GM18511 (cell line): ENCODE measurements around the gene CEP112.
"Not testable (repeated sequence)": the region's sequence is repeated elsewhere in the genome, so short reads cannot be mapped to it uniquely, and the experiment has no call there.

Source experiments
- ATAC-seq: cut with Tn5 transposase; IDR thresholded peaks from one replicate; pipeline ENCODE4 v1.9.1; 2021; ENCODE audit warnings: mild to moderate bottlenecking, moderate library complexity; ENCODE audit not compliant: unreplicated experiment

The CEP112 gene

DNA sequence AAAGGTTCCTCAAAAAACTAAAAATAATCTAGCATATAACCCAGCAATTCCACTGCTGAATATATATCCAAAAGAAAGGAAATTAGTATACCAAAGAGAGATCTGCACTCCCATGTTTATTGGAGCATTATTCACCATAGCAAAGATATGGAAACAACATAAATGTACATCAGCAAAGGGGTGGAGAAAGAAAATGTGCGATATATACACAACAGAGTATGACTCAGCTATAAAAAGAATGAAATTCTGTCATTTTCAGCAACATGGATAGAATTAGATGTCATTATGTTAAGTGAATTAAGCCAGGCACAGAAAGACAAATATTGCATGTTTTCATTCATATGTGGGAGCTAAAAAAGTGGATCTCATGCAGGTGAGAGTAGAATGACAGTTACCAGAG, 350.8 kb downstream of the CEP112 start:
- no peak for ATAC-seq

- not testable (repeated sequence) for ATAC-seq
Observed at GRCh38 chr17:65837232-65837631, 354.7 kb downstream of the CEP112 start.

GRCh38 chr17:65833214-65833613, 358.7 kb downstream of the CEP112 start:
- no peak for ATAC-seq

DNA sequence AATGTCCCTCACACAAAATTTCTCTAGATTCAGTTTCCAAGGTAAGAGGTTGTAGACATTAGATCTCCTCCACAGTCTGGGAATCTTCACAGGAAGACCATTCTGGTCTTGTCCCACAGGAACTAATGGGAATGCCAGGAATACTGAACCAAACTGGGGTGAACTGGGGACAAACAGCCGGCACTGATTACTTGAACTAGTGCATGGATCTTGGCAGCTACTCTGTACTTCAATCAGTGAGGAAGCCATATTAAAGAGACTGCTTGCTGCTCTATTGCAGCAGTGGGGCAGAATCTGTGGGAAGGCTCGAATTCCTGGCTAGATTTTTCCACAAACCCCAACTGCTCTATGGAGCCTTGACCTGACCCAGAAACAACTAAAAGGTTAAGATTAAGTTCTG, 361.6 kb downstream of the CEP112 start:
- no peak for ATAC-seq

- not testable (repeated sequence) for ATAC-seq
Observed at GRCh38 chr17:65826577-65826976, 365.4 kb downstream of the CEP112 start.

DNA sequence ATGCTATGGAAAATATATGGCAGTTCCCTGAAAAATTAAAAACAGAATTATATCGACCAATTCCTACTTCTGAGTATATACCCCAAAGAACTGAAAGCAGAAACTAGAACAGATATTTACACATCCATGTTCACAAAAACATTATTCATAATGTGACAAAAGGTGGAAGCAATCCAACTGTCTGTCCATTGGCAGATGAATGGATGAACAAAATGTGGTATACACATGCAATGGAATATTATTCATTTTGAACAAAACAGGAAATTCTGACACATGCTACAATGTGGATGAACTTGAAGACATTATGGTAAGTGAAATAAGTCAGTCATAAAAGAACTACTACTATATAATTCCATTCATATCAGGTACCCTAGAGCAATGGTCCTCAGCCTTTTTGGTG, 367.0 kb downstream of the CEP112 start:
- no peak for ATAC-seq

DNA sequence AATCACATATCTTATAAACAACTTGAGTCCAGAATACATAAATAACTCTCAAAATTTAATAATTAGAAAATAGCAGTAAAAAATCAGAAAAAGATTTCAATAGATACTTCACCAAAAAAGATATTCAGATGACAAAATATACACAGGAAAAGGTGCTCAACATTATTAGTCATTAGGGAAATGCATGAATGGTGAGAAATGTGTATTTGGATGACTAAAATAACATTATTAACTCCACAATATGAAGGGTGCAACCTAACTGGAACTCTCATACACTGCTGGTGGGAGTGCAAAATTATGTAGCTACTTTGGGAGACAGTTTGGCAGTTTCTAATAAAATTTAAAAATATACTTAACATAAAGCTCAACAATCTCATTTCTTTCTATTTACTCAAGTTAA, 368.2 kb downstream of the CEP112 start:
- no peak for ATAC-seq

DNA sequence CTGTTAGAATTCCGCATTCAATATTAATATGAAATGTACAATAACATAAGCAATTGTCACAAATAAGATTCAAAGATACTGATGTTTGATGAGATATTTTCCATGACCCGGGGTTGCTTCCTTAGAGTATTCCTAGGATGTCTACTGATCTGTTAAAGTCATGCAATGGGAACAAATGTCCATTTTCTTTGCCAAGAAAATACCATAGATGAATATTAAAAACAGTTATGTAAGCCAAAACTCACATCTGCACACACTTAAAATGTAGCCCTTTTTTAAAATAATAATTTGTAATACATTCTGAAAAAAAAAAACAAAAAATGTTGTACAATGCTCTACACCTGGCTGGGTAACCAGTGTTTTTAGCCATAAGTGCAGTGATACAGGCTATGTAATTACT, 371.1 kb downstream of the CEP112 start:
- no peak for ATAC-seq

DNA sequence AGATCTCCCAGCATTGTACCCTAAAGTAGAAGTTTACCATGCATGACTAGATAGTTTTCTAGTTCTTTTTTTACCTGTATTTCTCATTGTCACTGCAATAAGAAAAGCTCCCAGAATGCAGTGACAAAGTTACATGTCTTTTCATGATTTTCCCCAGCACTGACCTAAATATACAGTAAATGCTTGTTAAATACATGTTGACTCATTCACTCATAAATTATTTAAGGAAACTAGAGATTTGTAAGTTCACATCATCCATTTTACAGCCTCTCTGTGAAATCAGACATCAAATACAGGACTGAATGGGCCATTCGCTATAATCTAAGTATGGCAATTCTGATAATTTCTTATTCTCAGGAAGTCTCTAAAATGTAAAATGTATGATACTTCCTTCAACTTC, 371.6 kb downstream of the CEP112 start:
- no peak for ATAC-seq

- ATAC-seq, result no peak
Observed at GRCh38 chr17:65819810-65820209, 372.1 kb downstream of the CEP112 start.

- no peak for ATAC-seq
Observed at GRCh38 chr17:65817951-65818350, 374.0 kb downstream of the CEP112 start.

DNA sequence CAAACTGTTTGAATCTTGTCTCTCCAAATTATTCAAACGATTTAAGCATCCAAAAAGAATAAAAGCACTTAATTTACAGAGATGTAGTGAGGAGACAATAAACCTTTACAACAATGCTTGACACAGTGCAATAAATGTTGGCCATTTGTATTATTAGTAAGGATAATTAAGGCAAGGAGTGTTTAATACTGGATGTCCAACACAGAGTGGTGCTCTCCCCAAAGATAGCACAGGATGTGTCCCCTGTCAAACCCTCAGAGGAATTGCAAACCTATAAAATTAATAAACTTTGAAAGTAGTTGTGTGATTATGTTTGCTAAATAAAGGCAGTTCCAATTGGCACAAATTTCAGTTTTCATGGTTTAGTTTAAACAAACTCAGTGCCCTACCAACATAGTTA, 377.5 kb downstream of the CEP112 start:
- no peak for ATAC-seq

- ATAC-seq, result no peak
Observed at GRCh38 chr17:65813306-65813705, 378.6 kb downstream of the CEP112 start.

DNA sequence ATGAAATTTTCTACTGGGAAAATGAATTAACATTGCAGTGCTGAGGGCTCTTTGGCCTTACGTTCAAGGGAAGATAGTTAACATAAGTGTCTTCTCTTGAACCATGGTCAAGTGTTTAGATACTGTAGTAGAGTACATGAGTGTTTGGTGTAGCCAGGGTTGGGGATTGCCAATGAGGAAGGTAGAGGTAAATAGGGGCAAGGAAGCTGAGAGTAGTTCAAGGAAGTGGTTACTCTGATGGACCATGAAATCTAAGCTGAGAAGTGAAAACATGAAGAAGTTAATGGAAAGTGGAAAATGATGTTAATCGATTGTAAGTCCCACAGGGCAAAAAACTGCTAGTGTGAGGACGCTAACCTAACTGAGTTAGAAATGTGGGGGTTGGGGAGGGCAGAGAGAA, 380.9 kb downstream of the CEP112 start:
- no peak for ATAC-seq

GRCh38 chr17:65809366-65809765, 382.6 kb downstream of the CEP112 start:
- ATAC-seq, result no peak

- ATAC-seq, result not testable (repeated sequence)
Observed at GRCh38 chr17:65808566-65808965, 383.4 kb downstream of the CEP112 start.

- no peak for ATAC-seq
Observed at GRCh38 chr17:65807361-65807760, 384.6 kb downstream of the CEP112 start.

DNA sequence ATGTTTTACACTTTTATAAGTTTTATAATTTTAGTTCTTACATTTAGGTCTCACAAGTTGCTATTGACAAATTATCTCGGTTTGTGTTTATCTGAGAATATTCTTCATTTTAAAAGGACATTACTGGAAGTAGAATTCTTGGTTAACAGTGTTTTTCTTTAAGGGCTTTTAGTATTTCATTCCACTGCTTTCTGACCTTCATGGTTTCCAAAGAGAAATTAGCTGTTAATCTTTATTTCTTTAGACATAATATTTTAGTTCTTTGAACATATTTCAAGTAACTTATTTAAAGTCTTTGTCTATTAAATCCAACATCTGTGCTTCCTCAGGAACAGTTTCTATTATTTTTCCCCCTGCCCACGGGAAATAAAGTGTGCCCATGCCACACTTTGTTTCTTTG, 390.4 kb downstream of the CEP112 start:
- no peak for ATAC-seq

DNA sequence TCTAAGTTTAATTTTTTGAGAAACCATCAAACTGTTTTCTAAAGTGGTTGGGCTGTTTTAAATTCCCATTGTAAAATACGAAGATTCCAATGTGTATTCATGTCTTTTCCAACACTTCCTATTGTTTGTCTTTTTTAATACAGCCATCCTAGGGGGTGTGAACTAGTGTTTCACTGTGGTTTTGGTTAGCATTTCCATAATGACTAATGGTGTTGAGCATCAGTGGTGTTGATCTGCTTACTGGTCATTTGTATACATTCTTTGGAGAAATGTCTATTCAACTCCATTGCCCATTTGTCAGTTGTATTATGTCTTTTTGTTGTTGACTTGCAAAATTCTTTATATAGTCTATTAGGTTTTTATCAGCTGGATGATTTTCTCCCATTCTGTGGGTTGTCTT, 391.3 kb downstream of the CEP112 start:
- no peak for ATAC-seq

GRCh38 chr17:65799869-65800268, 392.1 kb downstream of the CEP112 start:
- ATAC-seq, result no peak

- ATAC-seq, result no peak
Observed at GRCh38 chr17:65799454-65799853, 392.5 kb downstream of the CEP112 start.

GRCh38 chr17:65797809-65798208, 394.1 kb downstream of the CEP112 start:
- ATAC-seq, result no peak

DNA sequence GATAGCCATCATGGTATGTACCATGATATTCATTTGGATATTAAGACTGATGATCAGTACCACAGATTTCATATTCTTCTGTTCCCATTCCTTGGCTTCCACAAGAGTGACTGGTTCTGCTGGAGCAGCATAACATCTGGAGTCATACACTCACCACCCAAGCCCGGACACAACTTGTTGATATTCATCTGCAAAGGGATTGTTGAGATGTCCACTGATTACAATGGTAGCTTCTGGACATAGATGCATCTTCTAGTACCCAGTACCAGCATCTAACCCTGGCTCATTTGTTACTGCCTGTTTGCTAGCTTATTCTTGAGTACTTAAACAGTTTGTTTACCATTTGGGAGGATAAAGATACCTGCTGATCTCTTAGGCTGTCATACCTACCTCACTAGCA, 394.8 kb downstream of the CEP112 start:
- no peak for ATAC-seq

DNA sequence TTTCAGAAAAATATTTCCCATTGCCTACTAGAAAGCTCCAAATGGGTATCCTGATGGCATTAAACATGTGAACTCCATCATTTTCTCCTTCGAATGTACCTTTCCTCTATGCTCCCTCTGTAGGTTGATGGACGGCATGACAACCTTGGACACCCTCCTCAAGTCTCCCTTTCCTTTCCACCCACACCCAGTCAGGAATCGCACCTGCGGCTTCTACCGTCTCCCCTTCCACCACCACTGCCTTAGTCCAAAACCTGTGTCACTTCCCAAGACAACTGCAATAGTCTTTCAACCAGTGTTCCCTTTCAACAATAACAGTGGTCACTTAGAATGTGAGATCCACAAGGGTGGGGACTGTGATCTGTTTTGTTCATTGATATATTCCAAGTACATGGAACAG, 397.4 kb downstream of the CEP112 start:
- no peak for ATAC-seq
